Dermis microvascular lymphatic vessel endothelial cell (primary cell): Measurements from ENCODE around the gene SHISA8. TPM values are rescaled to one million over a fixed set of nuclear protein-coding genes. Genes with fewer than 3 reads are reported as not detected.
A peak's percentile ranks its signal among the peaks of the same experiment; 100 is the strongest.
"Not testable (repeated sequence)": the region's sequence is repeated elsewhere in the genome, so short reads cannot be mapped to it uniquely, and the experiment has no call there.

Experiments used
- DNase-seq, 2 donors: peaks; one replicate each; pipeline versions ENCODE4 v3.0.0 to v3.0.0-alpha.2; 2010; ENCODE audit warnings: low read depth in 2 of 2
- total RNA-seq: library from RNA; depleted of rRNA; stranded (reverse); fragments of >200 nt; gene quantifications from 2 replicates; pipeline ENCODE4 v1.2.1, GENCODE V29; 2014

SHISA8 gene
- not detected in 2 replicates for total RNA-seq

- peak; percentile 7 to 60 for DNase-seq
Measured at GRCh38 chr22:41915035-41915785, at the start of gene SHISA8. TSS of gene SHISA8 (minus strand) at chr22:41915074. CDS start at chr22:41914667, 407 bp downstream.

- no peak for DNase-seq
Measured at GRCh38 chr22:41964112-41964491, 49.2 kb upstream of the SHISA8 start.

GRCh38 chr22:41963453-41964111 lies 48.7 kb upstream of the SHISA8 start:
- no peak for DNase-seq

GRCh38 chr22:41957941-41958556 lies 43.2 kb upstream of the SHISA8 start:
- no peak for DNase-seq

GRCh38 chr22:41952713-41953112 lies 37.8 kb upstream of the SHISA8 start:
- no peak for DNase-seq

GRCh38 chr22:41951898-41952474 lies 37.1 kb upstream of the SHISA8 start, which contains the start of gene SMIM45:
TSS of gene SMIM45 (plus strand) at chr22:41952150.
- DNase-seq, result no peak

GRCh38 chr22:41949297-41949965 lies 34.6 kb upstream of the SHISA8 start:
- no peak for DNase-seq

GRCh38 chr22:41948928-41949296 lies 34.0 kb upstream of the SHISA8 start:
- not testable (repeated sequence) for DNase-seq

GRCh38 chr22:41948142-41948541 lies 33.3 kb upstream of the SHISA8 start:
- no peak for DNase-seq

GRCh38 chr22:41947424-41948080 lies 32.7 kb upstream of the SHISA8 start:
- DNase-seq, result no peak

GRCh38 chr22:41946629-41947423 lies 32.0 kb upstream of the SHISA8 start, which contains the start of gene CENPM:
TSS of gene CENPM (minus strand) at chr22:41947152. CDS start at chr22:41947076, 76 bp downstream.
- peak; percentile 83 to 96 for DNase-seq

- DNase-seq, result peak in 1 of 2 donors; percentile 56
Measured at GRCh38 chr22:41943661-41944209, 28.9 kb upstream of the SHISA8 start.

- peak; percentile 56 to 77 for DNase-seq
Measured at GRCh38 chr22:41940832-41941765, 26.2 kb upstream of the SHISA8 start.

- no peak for DNase-seq
Measured at GRCh38 chr22:41939981-41940831, 25.3 kb upstream of the SHISA8 start.

- DNase-seq, result no peak
Measured at GRCh38 chr22:41936894-41937169, 22.0 kb upstream of the SHISA8 start.

- no peak for DNase-seq
Measured at GRCh38 chr22:41935509-41935908, 20.6 kb upstream of the SHISA8 start.

- no peak for DNase-seq
Measured at GRCh38 chr22:41935015-41935351, 20.1 kb upstream of the SHISA8 start.
